WTC11 (cell line): Measurements from ENCODE around the gene LRFN2.

Experiments
- ATF6 ChIP-seq: sonication (generic); formaldehyde crosslinking; IDR thresholded peaks from 2 replicates; pipeline ENCODE4 v1.8.1; 2023; ENCODE audit warnings: mild to moderate bottlenecking, missing genetic modification reagents
- CREB1 ChIP-seq: sonication (generic); formaldehyde crosslinking; IDR thresholded peaks from 2 replicates; pipeline ENCODE4 v1.8.0; 2023; ENCODE audit warnings: mild to moderate bottlenecking, missing genetic modification reagents
- CTCF ChIP-seq: fragments of 200-600 bp; IDR thresholded peaks from 2 replicates; pipeline ENCODE4 v1.8.0; 2022; ENCODE audit warnings: antibody characterized with exemption
- ETV6 ChIP-seq: sonication (generic); formaldehyde crosslinking; IDR thresholded peaks from 2 replicates; pipeline ENCODE4 v1.8.1; 2022; ENCODE audit warnings: mild to moderate bottlenecking, missing genetic modification reagents
- IRF2 ChIP-seq: sonication (generic); formaldehyde crosslinking; IDR thresholded peaks from 2 replicates; pipeline ENCODE4 v1.8.0; 2022; ENCODE audit warnings: low read depth, missing genetic modification reagents, borderline replicate concordance
- RORB ChIP-seq: fragments of 250-450 bp; sonication (Bioruptor Pico); IDR thresholded peaks from 2 replicates; pipeline ENCODE4 v1.9.0; 2021; ENCODE audit warnings: mild to moderate bottlenecking
- ZMAT4 ChIP-seq: fragments of 250-450 bp; sonication (Bioruptor Pico); IDR thresholded peaks from 2 replicates; pipeline ENCODE4 v1.9.0; 2021; ENCODE audit warnings: mild to moderate bottlenecking
- TF ChIP-seq, protein P1 (sequence below): sonication (generic); formaldehyde crosslinking; IDR thresholded peaks from 2 replicates; pipeline ENCODE4 v1.8.0; 2022; ENCODE audit warnings: mild to moderate bottlenecking, missing genetic modification reagents

- TF ChIP-seq ZMAT4 (no peak), CTCF (no peak), ATF6 (no peak), IRF2 (CRISPR knock-in tag) (no peak), ETV6 (CRISPR knock-in tag) (no peak), RORB (CRISPR knock-in tag) (no peak), CREB1 (CRISPR knock-in tag) (no peak)
- TF ChIP-seq, protein P1, sequence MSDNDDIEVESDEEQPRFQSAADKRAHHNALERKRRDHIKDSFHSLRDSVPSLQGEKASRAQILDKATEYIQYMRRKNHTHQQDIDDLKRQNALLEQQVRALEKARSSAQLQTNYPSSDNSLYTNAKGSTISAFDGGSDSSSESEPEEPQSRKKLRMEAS: no peak
Measured at GRCh38 chr6:40362859-40363258, 224.3 kb downstream of the LRFN2 start.
